GM12878 (cell line): Measurements from ENCODE around the gene BTBD9. TPM values are rescaled to one million over a fixed set of nuclear protein-coding genes. Genes with fewer than 3 reads are reported as not detected.

Source experiments
- ATAC-seq: fragments of 200-7000 bp; cut with Tn5 transposase; 3 replicates; pipeline ENCODE4 v1.9.1; 2020; ENCODE audit warnings: mild to moderate bottlenecking, moderate library complexity
- BruUV-seq: library from RNA; stranded (reverse); fragments of 400-500 nt; replicated peaks from 2 replicates; lab custom pipeline; 2021; lab: Mats Ljungman, UMichigan
- CTCF ChIA-PET: fragments of 300-600 bp; sonication (Branson Sonifier 250); formaldehyde crosslinking; extraction: SDS; loops from one replicate; lab custom pipeline; 2021; ENCODE audit warnings: inconsistent platforms; lab: Yijun Ruan, JAX
- POLR2A ChIA-PET: fragments of 350-600 bp; formaldehyde crosslinking; extraction: SDS; loops from one replicate; lab custom pipeline; 2021; ENCODE audit warnings: inconsistent platforms; lab: Charles Lee
- RAD21 ChIA-PET: fragments of 300-600 bp; sonication (Branson Sonifier 250); formaldehyde crosslinking; loops from one replicate; lab custom pipeline; 2023; ENCODE audit warnings: antibody characterized with exemption; ENCODE audit not compliant: unreplicated experiment; lab: Charles Lee
- SMC1A ChIA-PET: fragments of 300-600 bp; sonication (Branson Sonifier 250); formaldehyde crosslinking; loops from one replicate; lab custom pipeline; 2023; ENCODE audit not compliant: unreplicated experiment, uncharacterized antibody; lab: Charles Lee
- DNase-seq: peaks from one replicate; pipeline ENCODE4 v3.0.0-alpha.2; 2011; ENCODE audit warnings: low read depth, low spot score
- FAIRE-seq: peaks from 3 replicates; lab custom pipeline; 2011; peaks lifted over from hg19 to GRCh38; lab: Jason Lieb, UNC
- H2AFZ ChIP-seq: 2 replicates; pipeline ENCODE4 v1.6.0; 2011; ENCODE audit warnings: low read depth, low read length, control low read depth; ENCODE audit not compliant: control insufficient read depth
- H3K27ac ChIP-seq: 2 replicates; pipeline ENCODE4 v1.5.1; 2011; ENCODE audit warnings: control low read depth; ENCODE audit not compliant: control insufficient read depth, insufficient read depth
- H3K27me3 ChIP-seq, 2 experiments: replicated peaks in 1 of 2; 2 replicates each; pipeline versions ENCODE4 v1.6.0 to v1.6.1; 2011; ENCODE audit warnings: low read length in 1 of 2; ENCODE audit not compliant: control insufficient read depth in 2 of 2, insufficient read depth in 2 of 2
- H3K36me3 ChIP-seq, 2 experiments: 2 replicates each; pipeline ENCODE4 v1.5.1; 2011; ENCODE audit warnings: low read length in 1 of 2; ENCODE audit not compliant: control insufficient read depth in 2 of 2, insufficient read depth in 2 of 2
- H3K4me1 ChIP-seq: 2 replicates; pipeline ENCODE4 v1.6.1; 2011; ENCODE audit warnings: mild to moderate bottlenecking, low read length, moderate library complexity, mixed read lengths; ENCODE audit not compliant: control insufficient read depth, insufficient read depth
- H3K4me2 ChIP-seq: 2 replicates; pipeline ENCODE4 v1.6.0; 2011; ENCODE audit warnings: control low read depth; ENCODE audit not compliant: control insufficient read depth, insufficient read depth
- H3K4me3 ChIP-seq: fragments of 200-600 bp; sonication (generic); 2 replicates; pipeline ENCODE4 v1.5.1; 2016
- H3K79me2 ChIP-seq: 2 replicates; pipeline ENCODE4 v1.6.0; 2011; ENCODE audit warnings: low read length; ENCODE audit not compliant: control insufficient read depth, insufficient read depth
- H3K9ac ChIP-seq: 2 replicates; pipeline ENCODE4 v1.8.0; 2011; ENCODE audit warnings: low read length, control low read depth, mixed read lengths; ENCODE audit not compliant: control insufficient read depth, insufficient read depth
- H3K9me3 ChIP-seq: replicated peaks from 3 replicates; pipeline ENCODE4 v1.5.1; 2011; ENCODE audit warnings: mild to moderate bottlenecking, low read length; ENCODE audit not compliant: control insufficient read depth, insufficient read depth
- H4K20me1 ChIP-seq: 2 replicates; pipeline ENCODE4 v1.6.0; 2011; ENCODE audit not compliant: control insufficient read depth, insufficient read depth
- NFYB ChIP-seq: IDR thresholded peaks from 2 replicates; pipeline ENCODE4 v1.6.1; 2011; ENCODE audit warnings: low read depth, mild to moderate bottlenecking, low read length, improper control_type of control experiment, moderate library complexity; ENCODE audit not compliant: insufficient read depth
- SRF ChIP-seq, 2 experiments: IDR thresholded peaks; 2 replicates each; pipeline ENCODE4 v1.6.1; 2011; ENCODE audit warnings: low read depth in 2 of 2, low read length in 2 of 2, mild to moderate bottlenecking in 1 of 2, moderate library complexity in 1 of 2
- ZBTB4 ChIP-seq: fragments of 450-650 bp; formaldehyde crosslinking; IDR thresholded peaks from 2 replicates; pipeline ENCODE4 v1.4.0; 2022; ENCODE audit warnings: mild to moderate bottlenecking, moderate library complexity
- ZZZ3 ChIP-seq: IDR thresholded peaks from 2 replicates; pipeline ENCODE4 v1.6.1; 2011; ENCODE audit warnings: low read depth; ENCODE audit not compliant: control insufficient read depth, insufficient read length
- in situ Hi-C: fragments of 300-500 bp; cut with MboI; formaldehyde crosslinking; loops from 9 replicates; pipeline ENCODE4 v1.14.3; 2018; ENCODE audit warnings: mixed read lengths
- intact Hi-C: fragments of 100-400 bp; cut with micrococcal nuclease; formaldehyde crosslinking; loops from one replicate; pipeline ENCODE4 v1.14.2; 2022; ENCODE audit not compliant: unreplicated experiment
- polyA plus RNA-seq, 11 experiments: library from polyadenylated mRNA; depleted of rRNA in 4 of 11; unstranded in 6 of 11; stranded (reverse) in 5 of 11; fragments of >200 nt; fragmentation: Nextera tagmentation in 4 of 11; fragmentation: Illumina TruSeq in 1 of 11; extraction: Ambion mirVana in 4 of 11; extraction: Trizol in 1 of 11; gene quantifications; 1 replicate in 1 of 11; 2 replicates in 10 of 11; pipeline versions ENCODE4 v1.2.1 to v1.2.3, GENCODE V29; 2011 to 2016; ENCODE audit warnings: inconsistent platforms in 2 of 11, missing spikeins in 2 of 11, low read depth in 1 of 11
- total RNA-seq, 4 experiments: library from RNA; depleted of rRNA in 3 of 4; stranded (reverse); fragments of >200 nt in 3 of 4; fragmentation: Illumina TruSeq in 1 of 4; extraction: Trizol in 1 of 4; gene quantifications; 2 replicates each; pipeline versions ENCODE4 v1.2.1 to v1.2.3, GENCODE V29; 2013 to 2021

Gene BTBD9
- total and polyA plus RNA-seq, 10 of the 15 experiments (the other 5 are each of a cell fraction or from before 2014, with no cell fraction given), result 0.22 to 8.6 (median 4.6) TPM

DNA sequence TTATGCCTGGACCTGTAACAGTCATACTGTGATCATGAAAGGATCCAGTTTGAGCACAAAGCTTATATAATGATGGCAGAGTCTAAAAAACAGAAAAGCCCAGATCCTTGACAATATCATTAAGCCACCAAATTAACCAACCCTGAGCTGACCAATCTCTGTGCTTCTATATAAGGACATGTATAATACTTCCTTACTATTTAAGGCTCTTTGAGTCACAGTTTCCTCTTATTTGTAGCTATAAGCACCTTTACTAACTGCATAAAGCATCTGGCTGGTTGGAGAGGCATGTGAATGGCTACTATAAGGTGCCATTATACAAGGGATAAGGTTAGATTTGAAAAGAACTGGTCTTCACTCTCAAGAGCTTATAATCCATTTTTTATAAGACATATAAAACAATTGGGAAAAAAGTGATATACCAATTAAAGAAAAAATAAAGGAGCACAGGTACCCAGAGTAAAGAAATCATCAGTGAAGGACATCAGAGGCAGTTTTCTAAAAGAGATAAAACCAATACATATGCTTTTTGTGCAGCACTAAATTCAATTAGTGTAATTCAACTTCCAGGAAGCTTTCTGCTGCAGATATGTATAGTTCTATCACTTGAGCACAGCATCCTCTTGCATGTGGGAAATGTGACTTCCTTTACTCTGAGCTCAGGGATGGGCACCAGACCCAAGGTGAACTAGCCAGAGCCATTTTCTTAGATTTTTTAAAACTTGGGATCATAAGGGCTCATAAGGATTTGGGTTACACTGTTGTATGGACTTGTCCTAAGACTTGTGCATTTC is 121.0 kb downstream of the BTBD9 start:
- no peak overlapping the region for H3K4me2 ChIP-seq
- ChIA-PET POLR2A (no interaction called here), SMC1A (interaction anchor here (0.6 to 1.4 kb wide), 4 partner anchors 17 to 338 kb away, joined by 3 to 4 read pairs (median 3); no protein-coding TSS in a partner anchor), CTCF (interaction anchor here (0.6 to 1.4 kb wide), 4 partner anchors 12 to 1950 kb away, joined by 3 read pairs; no protein-coding TSS in a partner anchor), RAD21 (interaction anchor here (0.6 to 2.5 kb wide), 2 partner anchors 51 to 113 kb away, joined by 3 to 10 read pairs; no protein-coding TSS in a partner anchor)
- no peak for TF ChIP-seq ZBTB4 (CRISPR knock-in tag)
- 0 out of 4 replicates have a peak, but pooled peaks of 1 of the 2 experiments have one; percentile 16 for TF ChIP-seq SRF (IDR thresholded peaks at IDR 0.05; ENCODE audit: low read depth in 2 of 2, low read length in 2 of 2)
- TF ChIP-seq NFYB, result no peak
- TF ChIP-seq ZZZ3, result no peak
- no peaks in the 10 kb centered on the region for H3K4me1 ChIP-seq
- no peaks in the 10 kb centered on the region for H4K20me1 ChIP-seq
- DNase-seq (no peak), ATAC-seq (peak; percentile 52), FAIRE-seq (no peak)
- H3K79me2 ChIP-seq, result no peaks in the 10 kb centered on the region
- H3K9me3 ChIP-seq, result no peaks in the 10 kb centered on the region
- no peak overlapping the region for H2AFZ ChIP-seq
- H3K4me3 ChIP-seq, result no peak overlapping the region
- H3K36me3 ChIP-seq, result no peaks in the 10 kb centered on the region
- BruUV-seq, result no TSS peak
- intact Hi-C loops (no loop called here), in situ Hi-C loops (no loop called here)
- H3K9ac ChIP-seq, result no peak overlapping the region
- H3K27ac ChIP-seq, result no peak overlapping the region
- H3K27me3 ChIP-seq, result no peaks in the 10 kb centered on the region
